Sigmoid colon (tissue), 4 donors: ENCODE results near the gene TMEM209.
"Not testable (repeated sequence)": the region's sequence is repeated elsewhere in the genome, so short reads cannot be mapped to it uniquely, and the experiment has no call there.

Source experiments
- EP300 ChIP-seq, 4 donors: sonication (generic); formaldehyde crosslinking; IDR thresholded peaks; one replicate each; pipeline ENCODE4 v1.6.1; 2017; ENCODE audit warnings: antibody characterized with exemption in 4 of 4
- POLR2A ChIP-seq, 2 donors: fragments of 450-650 bp; IDR thresholded peaks; one replicate each; pipeline ENCODE4 v1.6.1; 2016; ENCODE audit warnings: antibody characterized with exemption in 2 of 2, mild to moderate bottlenecking in 2 of 2, moderate library complexity in 2 of 2
- POLR2AphosphoS5 ChIP-seq, 4 donors: sonication (generic); formaldehyde crosslinking; IDR thresholded peaks; one replicate each; pipeline ENCODE4 v1.6.1; 2017; ENCODE audit warnings: antibody characterized with exemption in 4 of 4
- TF ChIP-seq, protein P1 (sequence below), 4 experiments: fragments of 450-650 bp in 3 of 4; fragments of 200-600 bp in 1 of 4; IDR thresholded peaks; one replicate each; pipeline ENCODE4 v1.5.1; 2016 to 2019; ENCODE audit warnings: antibody characterized with exemption in 4 of 4, mild to moderate bottlenecking in 3 of 4, moderate library complexity in 2 of 4

DNA sequence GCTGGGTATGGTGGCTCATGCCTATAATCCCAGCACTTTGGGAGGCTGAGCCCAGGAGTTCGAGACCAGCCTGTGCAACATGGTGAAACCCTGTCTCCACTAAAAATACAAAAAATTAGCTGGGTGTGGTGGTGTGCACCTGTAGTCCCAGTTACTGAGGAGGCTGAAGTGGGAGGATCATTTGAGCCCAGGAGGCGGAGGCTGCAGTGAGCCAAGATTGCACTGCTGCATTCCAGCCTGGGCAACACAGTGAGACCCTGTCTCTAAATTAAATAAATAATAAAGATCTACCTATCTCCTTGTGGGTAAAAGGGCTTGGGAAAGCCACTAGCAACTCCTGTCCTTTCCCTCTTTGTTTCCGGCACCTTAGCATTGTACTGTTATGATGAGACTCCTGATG, 78.4 kb downstream of the TMEM209 start:
- TF ChIP-seq POLR2AphosphoS5, EP300, POLR2A (IDR thresholded peaks at IDR 0.05): not testable (repeated sequence)
- TF ChIP-seq, protein P1, sequence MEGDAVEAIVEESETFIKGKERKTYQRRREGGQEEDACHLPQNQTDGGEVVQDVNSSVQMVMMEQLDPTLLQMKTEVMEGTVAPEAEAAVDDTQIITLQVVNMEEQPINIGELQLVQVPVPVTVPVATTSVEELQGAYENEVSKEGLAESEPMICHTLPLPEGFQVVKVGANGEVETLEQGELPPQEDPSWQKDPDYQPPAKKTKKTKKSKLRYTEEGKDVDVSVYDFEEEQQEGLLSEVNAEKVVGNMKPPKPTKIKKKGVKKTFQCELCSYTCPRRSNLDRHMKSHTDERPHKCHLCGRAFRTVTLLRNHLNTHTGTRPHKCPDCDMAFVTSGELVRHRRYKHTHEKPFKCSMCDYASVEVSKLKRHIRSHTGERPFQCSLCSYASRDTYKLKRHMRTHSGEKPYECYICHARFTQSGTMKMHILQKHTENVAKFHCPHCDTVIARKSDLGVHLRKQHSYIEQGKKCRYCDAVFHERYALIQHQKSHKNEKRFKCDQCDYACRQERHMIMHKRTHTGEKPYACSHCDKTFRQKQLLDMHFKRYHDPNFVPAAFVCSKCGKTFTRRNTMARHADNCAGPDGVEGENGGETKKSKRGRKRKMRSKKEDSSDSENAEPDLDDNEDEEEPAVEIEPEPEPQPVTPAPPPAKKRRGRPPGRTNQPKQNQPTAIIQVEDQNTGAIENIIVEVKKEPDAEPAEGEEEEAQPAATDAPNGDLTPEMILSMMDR (IDR thresholded peaks at IDR 0.05) = not testable (repeated sequence)
